Left lung (tissue), 10 donors: ENCODE measurements around the gene NT5M. TPM values are rescaled to one million over a fixed set of nuclear protein-coding genes. Genes with fewer than 3 reads are reported as not detected.

ENCODE experiments used
- ATAC-seq: fragments of 200-7000 bp; cut with Tn5 transposase; one replicate; pipeline ENCODE4 v1.9.1; 2020; ENCODE audit warnings: moderate library complexity
- DNase-seq, 4 donors: peaks; one replicate each; pipeline ENCODE4 v3.0.0-alpha.2; 2013 to 2020
- H3K27ac ChIP-seq, 2 donors: fragments of 200-600 bp; sonication (generic) in 1 of 2; one replicate each; pipeline versions ENCODE4 v1.5.0 to v1.8.0; 2020 to 2021
- H3K27me3 ChIP-seq, 2 donors: fragments of 200-600 bp; sonication (generic) in 1 of 2; one replicate each; pipeline versions ENCODE4 v1.5.0 to v1.8.0; 2020 to 2021
- H3K36me3 ChIP-seq, 2 donors: fragments of 200-600 bp; sonication (generic) in 1 of 2; one replicate each; pipeline versions ENCODE4 v1.5.0 to v1.8.0; 2020 to 2021
- H3K4me1 ChIP-seq, 2 donors: fragments of 200-600 bp; one replicate each; pipeline ENCODE4 v1.8.0; 2021
- H3K4me3 ChIP-seq, 2 donors: fragments of 200-600 bp; sonication (generic) in 1 of 2; one replicate each; pipeline versions ENCODE4 v1.5.0 to v1.8.0; 2020 to 2021; ENCODE audit warnings: mild to moderate bottlenecking in 1 of 2
- H3K9me3 ChIP-seq, 2 donors: fragments of 200-600 bp; sonication (generic) in 1 of 2; one replicate each; pipeline versions ENCODE4 v1.5.0 to v1.8.0; 2020 to 2021
- CTCF ChIP-seq, 2 donors: fragments of 200-600 bp; sonication (generic) in 1 of 2; IDR thresholded peaks; one replicate each; pipeline versions ENCODE4 v1.5.0 to v1.8.0; 2021; ENCODE audit warnings: antibody characterized with exemption in 2 of 2
- intact Hi-C, 2 donors: fragments of 100-400 bp; cut with DNase I; formaldehyde crosslinking; loops; one replicate each; pipeline versions ENCODE4 v1.11.2 to v1.14.2; 2022
- polyA plus RNA-seq, 6 donors: library from polyadenylated mRNA; unstranded; fragments of 120-200 nt; gene quantifications; one replicate each; pipeline ENCODE4 v1.2.1, GENCODE V29; 2013; ENCODE audit not compliant: insufficient read length in 6 of 6
- total RNA-seq, 2 donors: library from RNA; stranded (reverse); fragmentation: NEBNext Ultra II Directional; extraction: Animal tissue kit (Norgen Biotek cat#: 25700); gene quantifications; one replicate each; pipeline ENCODE4 v1.2.1, GENCODE V29; 2021
- donor health status: DM: no; HTN: yes; CAD: no.
- donor health status: DM: no; HTN: no; CAD: no.

NT5M gene
- total and polyA plus RNA-seq, 8 donors: 1.5 to 5.4 (median 3.8) TPM

GRCh38 chr17:17328251-17328650 lies 25.1 kb downstream of the NT5M start:
- DNase-seq: no peak
- H3K36me3 ChIP-seq: no peaks in the 10 kb centered on the region
- no peak overlapping the region for H3K4me3 ChIP-seq
- H3K9me3 ChIP-seq: no peaks in the 10 kb centered on the region
- H3K4me1 ChIP-seq: no peaks in the 10 kb centered on the region
- no peaks in the 10 kb centered on the region for H3K27me3 ChIP-seq
- no peak for ATAC-seq
- TF ChIP-seq CTCF (IDR thresholded peaks at IDR 0.05): no peak
- H3K27ac ChIP-seq: no peak overlapping the region
- intact Hi-C loops: no loop called here

DNA sequence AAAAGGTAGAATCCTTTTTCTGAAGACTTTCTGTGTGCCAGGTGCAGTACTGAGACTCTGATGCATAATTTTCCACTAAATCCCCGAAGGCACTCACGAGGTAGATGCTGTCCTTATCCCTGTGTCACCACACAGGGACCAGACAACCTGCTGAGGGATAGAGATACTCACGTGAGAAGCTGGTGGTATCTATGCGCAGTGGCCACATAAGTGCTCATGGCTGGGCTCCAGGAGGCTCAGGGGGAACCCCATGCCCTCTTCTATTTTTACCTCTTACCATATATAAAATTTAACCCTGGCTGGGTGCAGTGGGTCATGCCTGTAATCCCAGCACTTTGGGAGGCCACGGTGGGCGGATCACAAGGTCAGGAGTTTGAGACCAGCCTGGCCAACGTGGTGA lies 38.3 kb downstream of the NT5M start:
- Histone ChIP-seq H3K9me3 (no peaks in the 10 kb centered on the region), H3K27me3 (no peaks in the 10 kb centered on the region), H3K4me3 (no peak overlapping the region), H3K36me3 (no peaks in the 10 kb centered on the region), H3K4me1 (no peaks in the 10 kb centered on the region), H3K27ac (no peak overlapping the region)
- DNase-seq (peak in 1 of 4 donors; percentile 5), ATAC-seq (no peak)
- intact Hi-C loops: no loop called here
- no peak for TF ChIP-seq CTCF (IDR thresholded peaks at IDR 0.05)

DNA sequence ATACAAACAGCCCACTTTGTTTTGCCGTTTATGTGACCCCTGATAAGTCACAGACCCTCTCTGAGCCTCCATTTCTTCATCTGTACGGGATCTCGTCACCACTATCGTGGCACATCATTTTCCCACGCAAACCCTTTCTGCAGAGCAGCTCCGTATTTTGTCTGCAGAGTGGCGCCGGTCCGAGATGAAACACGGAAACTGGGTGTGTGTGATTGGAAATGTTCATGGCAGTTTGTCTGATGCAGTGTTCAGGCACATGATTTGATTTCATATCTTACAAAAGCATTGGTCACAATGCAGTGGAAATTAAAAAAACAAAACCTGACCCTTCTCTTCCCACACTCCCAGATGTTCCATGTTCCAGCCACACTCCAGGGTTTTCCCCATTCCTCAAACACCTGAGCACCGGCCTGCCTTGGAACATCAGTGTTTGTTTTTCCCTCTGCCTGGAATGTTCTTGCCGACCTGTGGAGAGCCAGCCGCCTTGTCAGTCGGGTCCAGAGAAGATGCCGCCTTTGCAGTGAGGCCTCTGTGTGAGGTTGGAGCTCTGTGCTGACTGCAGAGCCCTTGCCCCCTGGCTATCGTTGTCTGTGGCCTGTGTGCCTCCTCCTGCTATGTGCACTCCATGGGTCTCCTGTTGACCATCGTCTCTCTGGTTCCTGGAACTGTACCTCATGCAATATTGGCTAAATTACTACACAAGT lies 39.2 kb downstream of the NT5M start:
- H3K27me3 ChIP-seq: no peaks in the 10 kb centered on the region
- DNase-seq (peak in 1 of 4 donors; percentile 16), ATAC-seq (peak; percentile 52)
- intact Hi-C loops: no loop called here
- no peaks in the 10 kb centered on the region for H3K4me1 ChIP-seq
- H3K4me3 ChIP-seq: no peak overlapping the region
- H3K9me3 ChIP-seq: no peaks in the 10 kb centered on the region
- H3K27ac ChIP-seq: no peak overlapping the region
- TF ChIP-seq CTCF (IDR thresholded peaks at IDR 0.05): no peak
- H3K36me3 ChIP-seq: no peaks in the 10 kb centered on the region

DNA sequence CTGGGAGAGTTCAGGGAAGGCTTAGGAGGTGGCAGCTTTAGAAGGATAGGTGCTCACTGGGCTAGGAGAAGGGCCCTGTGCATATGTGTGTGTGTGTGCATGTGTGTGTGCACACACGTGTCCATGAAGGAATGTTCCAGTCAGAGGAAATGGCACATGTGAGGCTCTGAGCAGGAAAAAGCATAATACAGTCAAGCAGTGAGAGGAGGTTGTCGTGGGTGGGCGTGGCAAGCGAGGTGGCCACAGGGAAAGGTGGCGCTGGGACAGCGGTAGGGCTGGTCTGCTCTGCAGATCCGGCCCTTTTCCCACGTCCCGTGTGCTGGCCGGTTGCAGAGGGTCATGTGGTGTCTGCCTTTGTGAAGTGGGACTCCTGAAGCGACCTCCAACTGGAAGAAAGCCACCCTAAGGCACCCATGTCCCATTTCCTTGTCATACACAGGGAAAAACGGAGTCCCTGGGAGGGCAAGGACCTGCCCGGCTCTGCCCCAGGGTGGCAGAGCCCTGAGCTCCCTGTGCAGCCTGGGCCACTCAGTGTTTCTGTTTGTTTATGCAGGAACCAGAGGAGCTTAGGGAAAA lies 40.1 kb downstream of the NT5M start:
- Histone ChIP-seq H3K4me1 (no peaks in the 10 kb centered on the region), H3K27ac (no peak overlapping the region), H3K36me3 (no peaks in the 10 kb centered on the region), H3K27me3 (no peaks in the 10 kb centered on the region), H3K4me3 (no peak overlapping the region), H3K9me3 (no peaks in the 10 kb centered on the region)
- TF ChIP-seq CTCF (IDR thresholded peaks at IDR 0.05): no peak
- intact Hi-C loops: no loop called here
- ATAC-seq (peak; percentile 51), DNase-seq (peak in 1 of 4 donors; percentile 45)

DNA sequence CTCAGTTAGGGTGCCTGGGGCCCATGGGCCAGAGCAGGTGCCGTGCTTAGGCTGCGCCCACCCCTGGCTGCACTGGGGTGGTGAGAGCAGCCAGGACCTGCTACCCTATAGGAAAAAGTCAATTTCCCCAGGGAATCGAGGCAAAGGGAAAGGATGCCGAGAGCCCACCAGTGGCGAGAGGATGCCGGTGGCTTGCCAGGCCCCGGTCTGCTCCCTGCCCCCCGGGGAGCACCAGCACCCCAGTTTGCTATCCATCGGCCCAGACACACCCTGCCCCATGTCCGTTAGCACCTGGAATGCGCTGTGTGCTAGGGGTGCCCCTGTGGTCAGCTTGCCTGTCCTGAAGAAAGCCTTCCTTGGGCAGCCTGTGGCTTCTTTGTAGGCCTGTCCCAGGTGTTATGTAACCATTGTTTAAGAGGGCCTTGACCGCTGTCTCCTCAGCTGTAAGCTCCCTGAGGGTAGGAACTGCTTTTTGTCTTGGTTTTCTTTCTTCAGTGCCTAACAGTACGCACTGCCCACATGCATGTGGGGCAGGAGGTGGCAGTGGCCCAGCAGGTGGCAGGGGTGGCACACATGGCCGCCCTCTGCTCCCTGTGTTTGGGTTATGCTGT lies 40.8 kb downstream of the NT5M start:
- ATAC-seq: no peak
- no peak for TF ChIP-seq CTCF (IDR thresholded peaks at IDR 0.05)
- Histone ChIP-seq H3K9me3 (no peaks in the 10 kb centered on the region), H3K4me1 (no peaks in the 10 kb centered on the region), H3K27ac (no peak overlapping the region), H3K27me3 (no peaks in the 10 kb centered on the region), H3K36me3 (no peaks in the 10 kb centered on the region), H3K4me3 (no peak overlapping the region)
- DNase-seq: peak in 1 of 4 donors; percentile 49
- intact Hi-C loops: no loop called here
